PC-9 (cell line): ENCODE data around the gene RNASE11. TPM values are rescaled to one million over a fixed set of nuclear protein-coding genes. Genes with fewer than 3 reads are reported as not detected.
"Not testable (repeated sequence)": the region's sequence is repeated elsewhere in the genome, so short reads cannot be mapped to it uniquely, and the experiment has no call there.

Source experiments
- BruUV-seq: library from RNA; stranded (reverse); fragments of 400-500 nt; replicated peaks from 2 replicates; lab custom pipeline; 2021; lab: Mats Ljungman, UMichigan
- CTCF ChIA-PET: fragments of 300-600 bp; sonication (Branson Sonifier 250); formaldehyde crosslinking; loops from one replicate; lab custom pipeline; 2022; ENCODE audit warnings: antibody characterized with exemption; lab: Charles Lee
- POLR2A ChIA-PET: fragments of 300-600 bp; sonication (Branson Sonifier 250); formaldehyde crosslinking; loops from one replicate; lab custom pipeline; 2022; ENCODE audit warnings: antibody characterized with exemption; ENCODE audit not compliant: unreplicated experiment; lab: Charles Lee
- DNase-seq, 2 experiments: peaks; one replicate each; pipeline versions ENCODE4 v3.0.0 to v3.0.0-alpha.2; 2015 to 2022; ENCODE audit warnings: mixed read lengths in 1 of 2
- H2AFZ ChIP-seq: fragments of 200-600 bp; sonication (generic); 2 replicates; pipeline ENCODE4 v1.8.1; 2017; ENCODE audit warnings: antibody characterized with exemption
- H3F3A ChIP-seq: fragments of 200-600 bp; sonication (generic); 2 replicates; pipeline ENCODE4 v1.8.1; 2017; ENCODE audit warnings: antibody characterized with exemption, mild to moderate bottlenecking, low read depth; ENCODE audit not compliant: insufficient read depth
- H3K27ac ChIP-seq: fragments of 200-600 bp; sonication (generic); 2 replicates; pipeline ENCODE4 v1.6.1; 2016; ENCODE audit warnings: mixed run types
- H3K27me3 ChIP-seq: fragments of 200-600 bp; sonication (generic); 2 replicates; pipeline ENCODE4 v1.6.1; 2016; ENCODE audit warnings: low read depth, mixed run types; ENCODE audit not compliant: insufficient read depth
- H3K36me3 ChIP-seq: fragments of 200-600 bp; sonication (generic); 2 replicates; pipeline ENCODE4 v1.6.1; 2016; ENCODE audit warnings: low read depth, mixed run types
- H3K4me1 ChIP-seq: fragments of 200-600 bp; sonication (generic); replicated peaks from 2 replicates; pipeline ENCODE4 v1.6.1; 2016; ENCODE audit warnings: mixed run types; ENCODE audit not compliant: insufficient read depth
- H3K4me2 ChIP-seq: fragments of 200-600 bp; sonication (generic); 2 replicates; pipeline ENCODE4 v1.6.1; 2017; ENCODE audit warnings: mixed run types
- H3K4me3 ChIP-seq: fragments of 200-600 bp; sonication (generic); 2 replicates; pipeline ENCODE4 v1.6.1; 2016; ENCODE audit warnings: mixed run types
- H3K79me2 ChIP-seq: fragments of 200-600 bp; sonication (generic); 2 replicates; pipeline ENCODE4 v1.6.1; 2017; ENCODE audit warnings: low read depth, mixed run types
- H3K9me2 ChIP-seq: fragments of 200-600 bp; sonication (generic); 2 replicates; pipeline ENCODE4 v1.8.1; 2017; ENCODE audit warnings: mild to moderate bottlenecking; ENCODE audit not compliant: insufficient read depth
- H3K9me3 ChIP-seq: fragments of 200-600 bp; sonication (generic); 2 replicates; pipeline ENCODE4 v1.8.1; 2016; ENCODE audit warnings: low read depth; ENCODE audit not compliant: insufficient read depth
- H4K20me1 ChIP-seq: fragments of 200-600 bp; sonication (generic); 2 replicates; pipeline ENCODE4 v1.8.1; 2017; ENCODE audit not compliant: insufficient read depth
- EZH2 ChIP-seq: fragments of 200-600 bp; sonication (generic); IDR thresholded peaks from 2 replicates; pipeline ENCODE4 v1.8.0; 2017; ENCODE audit warnings: antibody characterized with exemption, low read depth
- intact Hi-C: fragments of 100-400 bp; cut with micrococcal nuclease; formaldehyde crosslinking; loops from one replicate; pipeline ENCODE4 v1.10.0; 2022; ENCODE audit not compliant: unreplicated experiment
- total RNA-seq: library from RNA; stranded (reverse); gene quantifications from 2 replicates; pipeline ENCODE4 v1.2.3, GENCODE V29; 2021
- TF ChIP-seq, protein P1 (sequence below): fragments of 200-600 bp; sonication (generic); conservative IDR thresholded peaks from 2 replicates; pipeline ENCODE4 v1.6.1; 2017; ENCODE audit warnings: mixed run types, antibody characterized with exemption, mild to moderate bottlenecking, moderate library complexity

RNASE11 gene
- total RNA-seq, 1 experiment from 2014 or later = not detected

DNA sequence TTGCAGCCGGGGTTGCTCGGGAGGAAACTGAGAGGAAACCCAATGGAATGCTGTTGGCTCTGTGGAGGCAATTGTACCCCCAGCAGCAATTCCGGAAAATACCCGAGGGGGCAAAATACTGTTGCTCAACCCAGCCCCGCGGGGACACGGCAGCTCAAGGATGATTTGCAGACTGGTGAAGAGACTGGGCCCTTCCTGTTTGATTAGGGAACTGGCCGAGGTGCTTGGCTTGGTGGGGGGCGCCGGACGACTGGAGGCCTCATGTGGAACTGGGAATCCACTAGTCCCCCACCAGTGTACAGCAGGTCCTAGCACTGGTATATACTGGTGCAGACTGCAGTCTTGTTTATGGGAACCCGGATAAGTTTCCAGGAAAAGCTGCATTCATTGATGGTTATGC is 13.7 kb upstream of the RNASE11 start:
- no peak for DNase-seq

DNA sequence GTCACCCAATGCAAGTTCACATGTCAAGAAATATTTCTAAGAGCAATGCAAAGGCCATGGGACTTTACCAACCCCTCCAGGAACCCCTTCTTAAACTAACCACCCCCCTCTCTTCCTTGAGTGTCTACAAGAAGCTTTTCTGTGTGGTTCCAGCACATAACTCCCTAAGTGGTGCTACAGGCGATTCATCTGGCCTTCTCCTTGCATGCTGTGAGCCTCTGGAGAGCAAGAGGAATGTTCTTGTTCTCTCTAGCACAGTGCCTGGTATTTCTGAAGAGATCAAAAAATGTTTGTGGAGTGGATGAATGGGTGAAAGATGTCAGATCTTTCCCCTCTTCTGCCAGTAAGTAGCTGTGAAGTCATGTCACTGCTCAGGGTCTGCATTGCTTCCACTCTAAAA is 9.3 kb upstream of the RNASE11 start:
- H2AFZ ChIP-seq = no peak overlapping the region
- no peaks in the 10 kb centered on the region for H4K20me1 ChIP-seq
- no peak overlapping the region for H3K4me2 ChIP-seq
- no peaks in the 10 kb centered on the region for H3K79me2 ChIP-seq
- no TSS peak for BruUV-seq
- intact Hi-C loops = no loop called here
- H3K4me3 ChIP-seq = no peak overlapping the region
- no peaks in the 10 kb centered on the region for H3K4me1 ChIP-seq
- H3K9me3 ChIP-seq = no peaks in the 10 kb centered on the region
- ChIA-PET CTCF (no interaction called here), POLR2A (no interaction called here)
- no peaks in the 10 kb centered on the region for H3K27me3 ChIP-seq
- DNase-seq = no peak
- no peak overlapping the region for H3K27ac ChIP-seq
- H3K36me3 ChIP-seq = no peaks in the 10 kb centered on the region
- H3F3A ChIP-seq = no peaks in the 10 kb centered on the region
- H3K9me2 ChIP-seq = no peaks in the 10 kb centered on the region
- no peak for TF ChIP-seq EZH2
- TF ChIP-seq, protein P1, sequence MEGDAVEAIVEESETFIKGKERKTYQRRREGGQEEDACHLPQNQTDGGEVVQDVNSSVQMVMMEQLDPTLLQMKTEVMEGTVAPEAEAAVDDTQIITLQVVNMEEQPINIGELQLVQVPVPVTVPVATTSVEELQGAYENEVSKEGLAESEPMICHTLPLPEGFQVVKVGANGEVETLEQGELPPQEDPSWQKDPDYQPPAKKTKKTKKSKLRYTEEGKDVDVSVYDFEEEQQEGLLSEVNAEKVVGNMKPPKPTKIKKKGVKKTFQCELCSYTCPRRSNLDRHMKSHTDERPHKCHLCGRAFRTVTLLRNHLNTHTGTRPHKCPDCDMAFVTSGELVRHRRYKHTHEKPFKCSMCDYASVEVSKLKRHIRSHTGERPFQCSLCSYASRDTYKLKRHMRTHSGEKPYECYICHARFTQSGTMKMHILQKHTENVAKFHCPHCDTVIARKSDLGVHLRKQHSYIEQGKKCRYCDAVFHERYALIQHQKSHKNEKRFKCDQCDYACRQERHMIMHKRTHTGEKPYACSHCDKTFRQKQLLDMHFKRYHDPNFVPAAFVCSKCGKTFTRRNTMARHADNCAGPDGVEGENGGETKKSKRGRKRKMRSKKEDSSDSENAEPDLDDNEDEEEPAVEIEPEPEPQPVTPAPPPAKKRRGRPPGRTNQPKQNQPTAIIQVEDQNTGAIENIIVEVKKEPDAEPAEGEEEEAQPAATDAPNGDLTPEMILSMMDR = no peak

More for the DNA sequence above, 13.7 kb upstream of the RNASE11 start:
- Histone ChIP-seq H3K9me2 (no peaks in the 10 kb centered on the region), H3K4me3 (no peak overlapping the region), H3K27me3 (no peaks in the 10 kb centered on the region), H3K9me3 (no peaks in the 10 kb centered on the region), H3K79me2 (no peaks in the 10 kb centered on the region), H2AFZ (no peak overlapping the region), H3K36me3 (no peaks in the 10 kb centered on the region), H4K20me1 (no peaks in the 10 kb centered on the region), H3K27ac (no peak overlapping the region), H3F3A (no peaks in the 10 kb centered on the region), H3K4me1 (no peaks in the 10 kb centered on the region), H3K4me2 (no peak overlapping the region)
- intact Hi-C loops = loop anchor here (10.0 kb wide), 3 partner anchors 67 to 187 kb away; partner anchors contain the start of genes APEX1, OSGEP and TEP1
- ChIA-PET POLR2A (no interaction called here), CTCF (no interaction called here)
- no peak for TF ChIP-seq EZH2
- TF ChIP-seq, protein P1 = no peak
- no TSS peak for BruUV-seq

GRCh38 chr14:20595726-20596125 is 7.9 kb upstream of the RNASE11 start:
- H4K20me1 ChIP-seq, H3K36me3 ChIP-seq, intact Hi-C loops, H3K27me3 ChIP-seq, H3K9me2 ChIP-seq, POLR2A ChIA-PET, CTCF ChIA-PET, BruUV-seq, H3K4me1 ChIP-seq, H3F3A ChIP-seq, H3K9me3 ChIP-seq, H3K4me2 ChIP-seq, H3K79me2 ChIP-seq, DNase-seq, H2AFZ ChIP-seq, H3K27ac ChIP-seq, H3K4me3 ChIP-seq: not testable (repeated sequence)

GRCh38 chr14:20592574-20592973 is 4.8 kb upstream of the RNASE11 start:
- no peaks in the 10 kb centered on the region for H4K20me1 ChIP-seq
- H3K4me1 ChIP-seq = no peaks in the 10 kb centered on the region
- no peak overlapping the region; the same call in 1 of the 2 replicates for H3K4me2 ChIP-seq
- no peaks in the 10 kb centered on the region for H3F3A ChIP-seq
- no peak for DNase-seq
- no peak overlapping the region for H2AFZ ChIP-seq
- ChIA-PET CTCF (no interaction called here), POLR2A (no interaction called here)
- no TSS peak for BruUV-seq
- intact Hi-C loops = no loop called here
- no peaks in the 10 kb centered on the region for H3K79me2 ChIP-seq
- H3K27ac ChIP-seq = no peak overlapping the region
- no peaks in the 10 kb centered on the region for H3K9me2 ChIP-seq
- no peak for TF ChIP-seq EZH2
- TF ChIP-seq, protein P1 = no peak
- no peaks in the 10 kb centered on the region for H3K9me3 ChIP-seq
- H3K36me3 ChIP-seq = no peaks in the 10 kb centered on the region
- no peak overlapping the region for H3K4me3 ChIP-seq
- 0 out of 2 replicates have a peak, but pooled peaks cover 4% of the 10 kb centered on the region for H3K27me3 ChIP-seq
